ENCODE results near the gene BCCIP. TPM values are rescaled to one million over a fixed set of nuclear protein-coding genes. Genes with fewer than 3 reads are reported as not detected.

The BCCIP gene
- total RNA-seq, 1 experiment from 2014 or later, result 102 TPM

DNA sequence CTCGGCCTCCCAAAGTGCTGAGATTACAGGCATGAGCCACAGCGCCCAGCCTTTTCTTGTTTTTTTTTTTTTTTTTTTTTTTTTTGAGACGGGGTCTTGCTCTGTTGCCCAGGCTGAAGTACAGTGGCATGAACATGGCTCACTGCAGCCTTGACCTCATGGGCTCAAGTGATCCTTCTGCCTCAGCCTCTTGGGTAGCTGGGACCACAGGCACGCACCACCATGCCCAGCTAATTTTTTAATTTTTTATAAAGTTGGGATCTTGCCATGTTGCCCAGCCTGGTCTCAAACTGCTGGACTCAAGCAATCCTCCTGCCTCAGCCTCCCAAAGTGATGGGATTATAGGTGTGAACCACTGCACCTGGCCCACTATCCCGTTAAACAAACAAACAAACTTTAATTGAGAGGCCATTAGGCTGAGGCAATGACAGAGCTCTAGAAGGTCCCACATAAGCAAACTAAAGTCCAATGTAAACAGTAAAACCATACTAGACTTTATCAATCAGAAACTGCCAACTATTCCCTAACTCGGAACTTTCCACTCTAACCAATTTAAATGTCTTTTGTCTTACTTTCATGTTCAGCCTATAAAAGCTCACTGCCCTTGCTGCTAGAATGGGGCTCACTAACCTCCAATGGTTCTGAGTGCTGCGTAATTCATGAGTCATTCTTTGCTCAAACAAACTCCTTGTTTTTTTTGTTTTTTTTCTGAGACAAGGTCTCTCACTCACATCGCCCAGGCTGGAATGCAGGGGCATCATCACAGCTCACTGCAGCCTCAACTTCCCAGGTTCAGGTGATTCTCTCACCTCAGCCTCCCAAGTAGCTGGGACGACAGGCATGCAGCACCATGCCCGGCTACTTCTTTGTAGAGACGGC, 55.9 kb downstream of the BCCIP start:
- Mint-ChIP-seq H3K9me3 (peaks cover 34% of the 10 kb centered on the region), H3K4me3 (no peak overlapping the region), H3K4me1 (peaks cover 27% of the 10 kb centered on the region), H3K27ac (no peak overlapping the region), H3K27me3 (ENCODE audit: low read depth) (peaks cover 5% of the 10 kb centered on the region), H3K36me3 (peaks cover 58% of the 10 kb centered on the region)
- TF ChIP-seq FOXK1 (CRISPR knock-in tag; IDR thresholded peaks at IDR 0.05), result no peak
- 0 out of 2 replicates have a peak, but pooled peaks have one; percentile 21 for TF ChIP-seq ZNF121 (CRISPR knock-in tag; IDR thresholded peaks at IDR 0.05)
- ChIA-PET POLR2A (no interaction called here), CTCF (no interaction called here)
- ATAC-seq, result no peak
- no peak for DNase-seq (ENCODE audit: low spot score)

DNA sequence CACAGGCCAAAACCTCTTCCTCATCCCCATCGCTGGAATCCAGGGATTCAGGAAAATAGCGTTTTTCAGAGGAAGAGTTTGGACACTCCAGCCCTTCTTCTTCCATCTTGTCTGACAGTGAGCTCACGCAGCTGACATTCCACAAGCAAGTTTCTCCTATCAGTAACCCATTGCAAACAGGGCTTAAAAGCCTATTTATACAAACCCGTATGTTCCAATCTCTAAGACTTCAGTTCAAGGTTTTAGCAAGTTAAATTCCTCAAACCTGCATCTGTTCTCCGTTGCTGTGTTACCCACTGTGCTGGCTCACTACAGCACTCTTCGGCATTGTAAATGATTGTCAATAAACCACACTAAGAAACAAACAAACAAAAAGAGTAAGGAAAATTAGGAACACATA, 57.4 kb downstream of the BCCIP start:
- peak; percentile 31 for ATAC-seq
- H3K4me1 Mint-ChIP-seq, result peaks cover 27% of the 10 kb centered on the region
- ChIA-PET POLR2A (no interaction called here), CTCF (interaction anchor here (0.6 to 2.5 kb wide), 2 partner anchors 12 to 54 kb away, joined by 3 to 13 read pairs; no protein-coding TSS in a partner anchor)
- H3K36me3 Mint-ChIP-seq, result peaks cover 43% of the 10 kb centered on the region
- DNase-seq (ENCODE audit: low spot score), result no peak
- H3K4me3 Mint-ChIP-seq, result peak overlapping the region; percentile 50
- peak overlapping the region; percentile 53; the same call in 1 of the 2 replicates for H3K27ac Mint-ChIP-seq
- peaks cover 5% of the 10 kb centered on the region for H3K27me3 Mint-ChIP-seq (ENCODE audit: low read depth)
- TF ChIP-seq ETV6 (CRISPR knock-in tag; IDR thresholded peaks at IDR 0.05), result no peak
- TF ChIP-seq FOXP1 (CRISPR knock-in tag; IDR thresholded peaks at IDR 0.05; ENCODE audit: borderline replicate concordance), result no peak
- TF ChIP-seq, protein P1, sequence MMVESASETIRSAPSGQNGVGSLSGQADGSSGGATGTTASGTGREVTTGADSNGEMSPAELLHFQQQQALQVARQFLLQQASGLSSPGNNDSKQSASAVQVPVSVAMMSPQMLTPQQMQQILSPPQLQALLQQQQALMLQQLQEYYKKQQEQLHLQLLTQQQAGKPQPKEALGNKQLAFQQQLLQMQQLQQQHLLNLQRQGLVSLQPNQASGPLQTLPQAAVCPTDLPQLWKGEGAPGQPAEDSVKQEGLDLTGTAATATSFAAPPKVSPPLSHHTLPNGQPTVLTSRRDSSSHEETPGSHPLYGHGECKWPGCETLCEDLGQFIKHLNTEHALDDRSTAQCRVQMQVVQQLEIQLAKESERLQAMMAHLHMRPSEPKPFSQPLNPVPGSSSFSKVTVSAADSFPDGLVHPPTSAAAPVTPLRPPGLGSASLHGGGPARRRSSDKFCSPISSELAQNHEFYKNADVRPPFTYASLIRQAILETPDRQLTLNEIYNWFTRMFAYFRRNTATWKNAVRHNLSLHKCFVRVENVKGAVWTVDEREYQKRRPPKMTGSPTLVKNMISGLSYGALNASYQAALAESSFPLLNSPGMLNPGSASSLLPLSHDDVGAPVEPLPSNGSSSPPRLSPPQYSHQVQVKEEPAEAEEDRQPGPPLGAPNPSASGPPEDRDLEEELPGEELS (CRISPR knock-in tag; IDR thresholded peaks at IDR 0.05), result no peak
- TF ChIP-seq GTF2I (CRISPR knock-in tag; conservative IDR thresholded peaks at IDR 0.05), result no peak
- no peak for TF ChIP-seq TEAD4 (CRISPR knock-in tag; IDR thresholded peaks at IDR 0.05)
- TF ChIP-seq, protein P2, sequence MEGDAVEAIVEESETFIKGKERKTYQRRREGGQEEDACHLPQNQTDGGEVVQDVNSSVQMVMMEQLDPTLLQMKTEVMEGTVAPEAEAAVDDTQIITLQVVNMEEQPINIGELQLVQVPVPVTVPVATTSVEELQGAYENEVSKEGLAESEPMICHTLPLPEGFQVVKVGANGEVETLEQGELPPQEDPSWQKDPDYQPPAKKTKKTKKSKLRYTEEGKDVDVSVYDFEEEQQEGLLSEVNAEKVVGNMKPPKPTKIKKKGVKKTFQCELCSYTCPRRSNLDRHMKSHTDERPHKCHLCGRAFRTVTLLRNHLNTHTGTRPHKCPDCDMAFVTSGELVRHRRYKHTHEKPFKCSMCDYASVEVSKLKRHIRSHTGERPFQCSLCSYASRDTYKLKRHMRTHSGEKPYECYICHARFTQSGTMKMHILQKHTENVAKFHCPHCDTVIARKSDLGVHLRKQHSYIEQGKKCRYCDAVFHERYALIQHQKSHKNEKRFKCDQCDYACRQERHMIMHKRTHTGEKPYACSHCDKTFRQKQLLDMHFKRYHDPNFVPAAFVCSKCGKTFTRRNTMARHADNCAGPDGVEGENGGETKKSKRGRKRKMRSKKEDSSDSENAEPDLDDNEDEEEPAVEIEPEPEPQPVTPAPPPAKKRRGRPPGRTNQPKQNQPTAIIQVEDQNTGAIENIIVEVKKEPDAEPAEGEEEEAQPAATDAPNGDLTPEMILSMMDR (IDR thresholded peaks at IDR 0.05), result no peak
- TF ChIP-seq ZNF317 (CRISPR knock-in tag; IDR thresholded peaks at IDR 0.05; ENCODE audit: borderline replicate concordance, low read depth), result no peak
- TF ChIP-seq, protein P3, sequence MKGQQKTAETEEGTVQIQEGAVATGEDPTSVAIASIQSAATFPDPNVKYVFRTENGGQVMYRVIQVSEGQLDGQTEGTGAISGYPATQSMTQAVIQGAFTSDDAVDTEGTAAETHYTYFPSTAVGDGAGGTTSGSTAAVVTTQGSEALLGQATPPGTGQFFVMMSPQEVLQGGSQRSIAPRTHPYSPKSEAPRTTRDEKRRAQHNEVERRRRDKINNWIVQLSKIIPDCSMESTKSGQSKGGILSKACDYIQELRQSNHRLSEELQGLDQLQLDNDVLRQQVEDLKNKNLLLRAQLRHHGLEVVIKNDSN (CRISPR knock-in tag; IDR thresholded peaks at IDR 0.05), result no peak
- TF ChIP-seq, protein P4, sequence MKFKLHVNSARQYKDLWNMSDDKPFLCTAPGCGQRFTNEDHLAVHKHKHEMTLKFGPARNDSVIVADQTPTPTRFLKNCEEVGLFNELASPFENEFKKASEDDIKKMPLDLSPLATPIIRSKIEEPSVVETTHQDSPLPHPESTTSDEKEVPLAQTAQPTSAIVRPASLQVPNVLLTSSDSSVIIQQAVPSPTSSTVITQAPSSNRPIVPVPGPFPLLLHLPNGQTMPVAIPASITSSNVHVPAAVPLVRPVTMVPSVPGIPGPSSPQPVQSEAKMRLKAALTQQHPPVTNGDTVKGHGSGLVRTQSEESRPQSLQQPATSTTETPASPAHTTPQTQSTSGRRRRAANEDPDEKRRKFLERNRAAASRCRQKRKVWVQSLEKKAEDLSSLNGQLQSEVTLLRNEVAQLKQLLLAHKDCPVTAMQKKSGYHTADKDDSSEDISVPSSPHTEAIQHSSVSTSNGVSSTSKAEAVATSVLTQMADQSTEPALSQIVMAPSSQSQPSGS (CRISPR knock-in tag; IDR thresholded peaks at IDR 0.05; ENCODE audit: borderline replicate concordance, low read depth), result no peak
- TF ChIP-seq GRHL2 (CRISPR knock-in tag; IDR thresholded peaks at IDR 0.05; ENCODE audit: insufficient replicate concordance, severe bottlenecking), result no peak
- no peak for TF ChIP-seq RORB (CRISPR knock-in tag; IDR thresholded peaks at IDR 0.05)
- TF ChIP-seq GABPB1 (CRISPR knock-in tag; IDR thresholded peaks at IDR 0.05), result no peak
- no peak for TF ChIP-seq CREB1 (CRISPR knock-in tag; IDR thresholded peaks at IDR 0.05)
- TF ChIP-seq, protein P5, sequence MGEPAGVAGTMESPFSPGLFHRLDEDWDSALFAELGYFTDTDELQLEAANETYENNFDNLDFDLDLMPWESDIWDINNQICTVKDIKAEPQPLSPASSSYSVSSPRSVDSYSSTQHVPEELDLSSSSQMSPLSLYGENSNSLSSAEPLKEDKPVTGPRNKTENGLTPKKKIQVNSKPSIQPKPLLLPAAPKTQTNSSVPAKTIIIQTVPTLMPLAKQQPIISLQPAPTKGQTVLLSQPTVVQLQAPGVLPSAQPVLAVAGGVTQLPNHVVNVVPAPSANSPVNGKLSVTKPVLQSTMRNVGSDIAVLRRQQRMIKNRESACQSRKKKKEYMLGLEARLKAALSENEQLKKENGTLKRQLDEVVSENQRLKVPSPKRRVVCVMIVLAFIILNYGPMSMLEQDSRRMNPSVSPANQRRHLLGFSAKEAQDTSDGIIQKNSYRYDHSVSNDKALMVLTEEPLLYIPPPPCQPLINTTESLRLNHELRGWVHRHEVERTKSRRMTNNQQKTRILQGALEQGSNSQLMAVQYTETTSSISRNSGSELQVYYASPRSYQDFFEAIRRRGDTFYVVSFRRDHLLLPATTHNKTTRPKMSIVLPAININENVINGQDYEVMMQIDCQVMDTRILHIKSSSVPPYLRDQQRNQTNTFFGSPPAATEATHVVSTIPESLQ (CRISPR knock-in tag; IDR thresholded peaks at IDR 0.05), result no peak
- TF ChIP-seq NFATC4 (CRISPR knock-in tag; IDR thresholded peaks at IDR 0.05), result no peak
- TF ChIP-seq JAZF1 (CRISPR knock-in tag; IDR thresholded peaks at IDR 0.05), result no peak
- TF ChIP-seq, protein P6, sequence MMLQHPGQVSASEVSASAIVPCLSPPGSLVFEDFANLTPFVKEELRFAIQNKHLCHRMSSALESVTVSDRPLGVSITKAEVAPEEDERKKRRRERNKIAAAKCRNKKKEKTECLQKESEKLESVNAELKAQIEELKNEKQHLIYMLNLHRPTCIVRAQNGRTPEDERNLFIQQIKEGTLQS (CRISPR knock-in tag; conservative IDR thresholded peaks at IDR 0.05), result no peak
- TF ChIP-seq, protein P7, sequence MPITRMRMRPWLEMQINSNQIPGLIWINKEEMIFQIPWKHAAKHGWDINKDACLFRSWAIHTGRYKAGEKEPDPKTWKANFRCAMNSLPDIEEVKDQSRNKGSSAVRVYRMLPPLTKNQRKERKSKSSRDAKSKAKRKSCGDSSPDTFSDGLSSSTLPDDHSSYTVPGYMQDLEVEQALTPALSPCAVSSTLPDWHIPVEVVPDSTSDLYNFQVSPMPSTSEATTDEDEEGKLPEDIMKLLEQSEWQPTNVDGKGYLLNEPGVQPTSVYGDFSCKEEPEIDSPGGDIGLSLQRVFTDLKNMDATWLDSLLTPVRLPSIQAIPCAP (CRISPR knock-in tag; IDR thresholded peaks at IDR 0.05), result no peak
- no peak for TF ChIP-seq TCF7 (CRISPR knock-in tag; IDR thresholded peaks at IDR 0.05; ENCODE audit: low read depth)
- TF ChIP-seq FOXJ3 (CRISPR knock-in tag; IDR thresholded peaks at IDR 0.05; ENCODE audit: borderline replicate concordance), result no peak
- peaks cover 21% of the 10 kb centered on the region for H3K9me3 Mint-ChIP-seq

Data from WTC11 (cell line).